Measurements from ENCODE around the gene NCAM1. TPM values are rescaled to one million over a fixed set of nuclear protein-coding genes. Genes with fewer than 3 reads are reported as not detected.

Gene NCAM1
- total RNA-seq, 1 donor from 2014 or later, result 27.3 TPM

DNA sequence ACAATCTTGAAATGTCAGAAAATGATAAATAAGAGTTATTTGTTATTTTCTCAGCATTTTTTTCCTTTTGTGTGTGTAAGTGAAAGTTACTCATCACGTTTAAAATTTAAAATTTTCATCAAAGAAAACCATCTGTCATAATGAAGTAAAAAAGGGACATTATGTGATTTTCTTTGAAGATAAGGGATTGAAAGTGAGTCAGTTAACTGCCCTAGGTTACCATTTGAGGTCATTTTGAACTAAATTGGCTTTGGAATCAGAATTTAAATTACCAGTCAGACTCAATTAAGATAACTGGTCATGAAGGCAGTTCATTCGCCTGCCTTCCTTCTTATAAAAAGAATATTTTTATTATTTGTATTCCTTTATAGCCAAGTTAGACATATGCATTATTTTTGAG, 14.3 kb downstream of the NCAM1 start:
- Mint-ChIP-seq H3K9me3 (ENCODE audit: low read depth) (no peaks in the 10 kb centered on the region), H3K27me3 (peaks cover 4% of the 10 kb centered on the region), H3K4me1 (ENCODE audit: low read depth) (no peaks in the 10 kb centered on the region), H3K27ac (no peak overlapping the region), H3K36me3 (ENCODE audit: insufficient read depth) (no peaks in the 10 kb centered on the region), H3K4me3 (ENCODE audit: low read depth) (no peak overlapping the region)
- DNase-seq (ENCODE audit: low spot score, unreplicated experiment), result no peak
- TF ChIP-seq, protein P1, sequence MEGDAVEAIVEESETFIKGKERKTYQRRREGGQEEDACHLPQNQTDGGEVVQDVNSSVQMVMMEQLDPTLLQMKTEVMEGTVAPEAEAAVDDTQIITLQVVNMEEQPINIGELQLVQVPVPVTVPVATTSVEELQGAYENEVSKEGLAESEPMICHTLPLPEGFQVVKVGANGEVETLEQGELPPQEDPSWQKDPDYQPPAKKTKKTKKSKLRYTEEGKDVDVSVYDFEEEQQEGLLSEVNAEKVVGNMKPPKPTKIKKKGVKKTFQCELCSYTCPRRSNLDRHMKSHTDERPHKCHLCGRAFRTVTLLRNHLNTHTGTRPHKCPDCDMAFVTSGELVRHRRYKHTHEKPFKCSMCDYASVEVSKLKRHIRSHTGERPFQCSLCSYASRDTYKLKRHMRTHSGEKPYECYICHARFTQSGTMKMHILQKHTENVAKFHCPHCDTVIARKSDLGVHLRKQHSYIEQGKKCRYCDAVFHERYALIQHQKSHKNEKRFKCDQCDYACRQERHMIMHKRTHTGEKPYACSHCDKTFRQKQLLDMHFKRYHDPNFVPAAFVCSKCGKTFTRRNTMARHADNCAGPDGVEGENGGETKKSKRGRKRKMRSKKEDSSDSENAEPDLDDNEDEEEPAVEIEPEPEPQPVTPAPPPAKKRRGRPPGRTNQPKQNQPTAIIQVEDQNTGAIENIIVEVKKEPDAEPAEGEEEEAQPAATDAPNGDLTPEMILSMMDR (IDR thresholded peaks at IDR 0.05; ENCODE audit: unreplicated experiment), result no peak

DNA sequence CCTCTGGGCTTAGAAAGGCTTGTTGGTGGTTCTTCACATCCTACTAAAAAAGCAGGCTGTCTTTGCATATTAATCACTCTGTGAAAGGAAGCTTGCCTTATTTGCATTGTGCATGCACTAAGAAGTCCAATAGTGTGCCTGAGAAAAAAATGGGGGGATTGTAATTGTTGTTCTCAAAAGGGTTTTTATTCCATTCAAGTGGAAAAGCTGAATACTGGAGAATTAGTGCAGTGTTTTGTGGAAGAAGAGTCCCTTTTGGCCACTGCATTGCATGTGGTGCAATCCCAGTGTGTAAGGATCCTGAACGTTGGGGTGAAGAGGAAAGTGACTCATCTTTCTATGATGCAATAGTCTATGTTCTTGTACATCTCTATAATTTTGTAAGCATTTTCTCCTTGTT, 16.5 kb downstream of the NCAM1 start:
- Mint-ChIP-seq H3K27ac (no peak overlapping the region), H3K9me3 (ENCODE audit: low read depth) (no peaks in the 10 kb centered on the region), H3K4me3 (ENCODE audit: low read depth) (no peak overlapping the region), H3K36me3 (ENCODE audit: insufficient read depth) (no peaks in the 10 kb centered on the region), H3K27me3 (peaks cover 4% of the 10 kb centered on the region), H3K4me1 (ENCODE audit: low read depth) (no peaks in the 10 kb centered on the region)
- no peak for DNase-seq (ENCODE audit: low spot score, unreplicated experiment)
- TF ChIP-seq, protein P1 (IDR thresholded peaks at IDR 0.05; ENCODE audit: unreplicated experiment), result no peak

DNA sequence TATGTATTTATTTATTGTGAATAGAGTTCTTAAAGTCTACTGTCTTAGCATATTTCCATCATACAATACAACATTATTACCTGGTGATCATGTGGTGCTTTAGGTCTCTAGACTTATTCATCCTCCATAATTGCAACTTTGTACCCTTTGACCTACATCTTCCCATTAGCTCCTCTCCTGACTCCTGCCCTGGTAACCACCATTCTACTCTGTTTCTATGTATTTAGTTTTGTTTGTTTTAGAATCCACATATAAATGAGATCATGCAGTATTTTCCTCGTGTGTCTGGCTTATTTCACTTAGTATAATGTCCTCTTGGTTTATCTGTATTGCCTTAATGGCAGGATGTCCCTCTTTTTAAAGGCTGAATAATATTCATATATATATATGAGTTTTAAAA, 22.7 kb downstream of the NCAM1 start:
- Mint-ChIP-seq H3K9me3 (ENCODE audit: low read depth) (peaks cover 31% of the 10 kb centered on the region), H3K36me3 (ENCODE audit: insufficient read depth) (peaks cover 7% of the 10 kb centered on the region), H3K4me1 (ENCODE audit: low read depth) (peaks cover 2% of the 10 kb centered on the region), H3K4me3 (ENCODE audit: low read depth) (no peak overlapping the region), H3K27ac (no peak overlapping the region), H3K27me3 (no peaks in the 10 kb centered on the region)
- TF ChIP-seq, protein P1 (IDR thresholded peaks at IDR 0.05; ENCODE audit: unreplicated experiment), result no peak
- DNase-seq (ENCODE audit: low spot score, unreplicated experiment), result no peak

DNA sequence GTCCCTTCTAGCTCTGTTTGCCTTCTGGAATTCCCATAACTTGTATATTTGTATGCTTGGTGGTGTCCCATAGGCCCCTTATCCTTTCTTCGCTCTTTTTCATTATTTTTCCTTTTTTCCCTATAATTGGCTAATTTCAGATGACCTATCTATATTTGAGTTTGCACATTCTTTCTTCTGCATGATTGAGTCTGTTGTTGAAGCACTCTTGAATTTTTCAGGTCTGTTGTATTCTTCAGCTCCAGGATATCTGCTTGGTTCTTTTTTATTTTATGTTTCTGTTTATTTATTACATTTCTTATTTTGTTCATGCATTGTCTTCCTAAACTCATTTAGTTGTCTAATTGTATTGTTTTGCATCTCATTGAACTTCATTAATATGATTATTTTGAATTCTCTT, 28.0 kb downstream of the NCAM1 start:
- Mint-ChIP-seq H3K4me3 (ENCODE audit: low read depth) (no peak overlapping the region), H3K36me3 (ENCODE audit: insufficient read depth) (peaks cover 11% of the 10 kb centered on the region), H3K9me3 (ENCODE audit: low read depth) (peaks cover 47% of the 10 kb centered on the region), H3K27me3 (no peaks in the 10 kb centered on the region), H3K27ac (no peak overlapping the region), H3K4me1 (ENCODE audit: low read depth) (peaks cover 2% of the 10 kb centered on the region)
- TF ChIP-seq, protein P1 (IDR thresholded peaks at IDR 0.05; ENCODE audit: unreplicated experiment), result no peak
- DNase-seq (ENCODE audit: low spot score, unreplicated experiment), result no peak

DNA sequence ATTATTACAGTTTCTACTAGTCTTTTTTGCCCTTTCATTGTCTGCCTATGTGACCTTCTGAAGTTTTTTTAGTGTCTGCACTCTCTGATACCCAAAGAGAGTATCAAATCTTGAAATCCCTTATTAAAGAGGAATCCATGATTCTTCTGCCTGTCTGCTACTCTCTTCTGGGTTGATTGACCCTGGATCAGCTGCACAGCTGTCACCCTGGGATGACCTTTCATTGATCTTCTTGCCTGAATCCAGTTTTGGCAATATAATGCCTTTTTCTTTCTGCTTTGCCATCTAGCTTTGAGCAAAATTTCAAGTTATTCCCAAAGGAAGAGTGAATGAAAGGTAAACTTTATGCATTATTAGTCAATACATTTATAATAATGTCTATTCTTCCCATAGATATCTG, 32.6 kb downstream of the NCAM1 start:
- Mint-ChIP-seq H3K27me3 (no peaks in the 10 kb centered on the region), H3K9me3 (ENCODE audit: low read depth) (peaks cover 16% of the 10 kb centered on the region), H3K27ac (no peak overlapping the region), H3K4me1 (ENCODE audit: low read depth) (peaks cover 9% of the 10 kb centered on the region), H3K4me3 (ENCODE audit: low read depth) (no peak overlapping the region), H3K36me3 (ENCODE audit: insufficient read depth) (peaks cover 5% of the 10 kb centered on the region)
- TF ChIP-seq, protein P1 (IDR thresholded peaks at IDR 0.05; ENCODE audit: unreplicated experiment), result no peak
- no peak for DNase-seq (ENCODE audit: low spot score, unreplicated experiment)

Data from progenitor cell of endocrine pancreas (in vitro differentiated cells).